Sciatic nerve (tissue), 2 donors: ENCODE results near the gene RB1. TPM values are rescaled to one million over a fixed set of nuclear protein-coding genes. Genes with fewer than 3 reads are reported as not detected.
"Not testable (repeated sequence)": the region's sequence is repeated elsewhere in the genome, so short reads cannot be mapped to it uniquely, and the experiment has no call there.

Experiments used
- ATAC-seq: fragments of 200-7000 bp; cut with Tn5 transposase; one replicate; pipeline ENCODE4 v1.9.1; 2020; ENCODE audit warnings: mild to moderate bottlenecking, moderate library complexity
- DNase-seq: peaks from one replicate; pipeline ENCODE4 v3.0.0-alpha.2; 2020; ENCODE audit warnings: low spot score
- intact Hi-C: fragments of 100-400 bp; cut with DNase I; formaldehyde crosslinking; loops from one replicate; pipeline ENCODE4 v1.14.2; 2022
- total RNA-seq: library from RNA; stranded (reverse); fragmentation: NEBNext Ultra II Directional; extraction: Animal tissue kit (Norgen Biotek cat#: 25700); gene quantifications from one replicate; pipeline ENCODE4 v1.2.1, GENCODE V29; 2021
- donor health status: DM: no; HTN: no; CAD: no.
- donor health status: DM: no; HTN: no; CAD: no.

The RB1 gene
- total RNA-seq, 1 donor from 2014 or later, result 58.5 TPM

GRCh38 chr13:48400850-48401291 is 97.3 kb downstream of the RB1 start:
- no peak for DNase-seq
- intact Hi-C loops, result no loop called here

GRCh38 chr13:48401480-48401879 is 97.9 kb downstream of the RB1 start:
- no peak for ATAC-seq
- intact Hi-C loops, result no loop called here
- DNase-seq, result no peak

More at GRCh38 chr13:48400850-48401291, 97.3 kb downstream of the RB1 start:
- peak; percentile 83 for ATAC-seq

- DNase-seq, result no peak
- intact Hi-C loops, result no loop called here
- ATAC-seq, result no peak
Measured at GRCh38 chr13:48402325-48402932, 98.9 kb downstream of the RB1 start.

GRCh38 chr13:48403151-48403631 is 99.6 kb downstream of the RB1 start:
- DNase-seq (no peak), ATAC-seq (peak; percentile 77)
- intact Hi-C loops, result no loop called here

- peak; percentile 12 for ATAC-seq
- intact Hi-C loops, result no loop called here
- no peak for DNase-seq
Measured at GRCh38 chr13:48403913-48404312, 100.4 kb downstream of the RB1 start.

- no peak for DNase-seq
- ATAC-seq, result no peak
- intact Hi-C loops, result no loop called here
Measured at GRCh38 chr13:48404952-48405351, 101.4 kb downstream of the RB1 start.

- DNase-seq (no peak), ATAC-seq (no peak)
- intact Hi-C loops, result no loop called here
Measured at GRCh38 chr13:48405875-48406274, 102.3 kb downstream of the RB1 start.

- ATAC-seq, result peak; percentile 38
- intact Hi-C loops, result loop anchor here (5.0 kb wide), 1 partner anchor 1533 kb away; no protein-coding TSS in a partner anchor
Measured at GRCh38 chr13:48410199-48410598, 106.6 kb downstream of the RB1 start.

GRCh38 chr13:48411147-48411794 is 107.7 kb downstream of the RB1 start:
- ATAC-seq (no peak), DNase-seq (no peak)
- intact Hi-C loops, result loop anchor here (5.0 kb wide), 1 partner anchor 1534 kb away; no protein-coding TSS in a partner anchor

More at GRCh38 chr13:48410199-48410598, 106.6 kb downstream of the RB1 start:
- DNase-seq, result no peak

- intact Hi-C loops, result loop anchor here (5.0 kb wide), 1 partner anchor 1535 kb away; no protein-coding TSS in a partner anchor
- DNase-seq, result no peak
- peak; percentile 61 for ATAC-seq
Measured at GRCh38 chr13:48411841-48412531, 108.4 kb downstream of the RB1 start.

GRCh38 chr13:48412881-48413351 is 109.4 kb downstream of the RB1 start, which contains the start of gene LPAR6:
LPAR6 (minus strand) TSS chr13:48413113; CDS start chr13:48412423, 690 bp downstream.
- ATAC-seq (peak; percentile 92), DNase-seq (no peak)
- intact Hi-C loops, result loop anchor here (5.0 kb wide), 1 partner anchor 1536 kb away; no protein-coding TSS in a partner anchor

- DNase-seq (no peak), ATAC-seq (no peak)
- intact Hi-C loops, result loop anchor here (5.0 kb wide), 1 partner anchor 1537 kb away; no protein-coding TSS in a partner anchor
Measured at GRCh38 chr13:48414501-48414900, 111.0 kb downstream of the RB1 start.

GRCh38 chr13:48415516-48415915 is 112.0 kb downstream of the RB1 start:
- ATAC-seq (no peak), DNase-seq (no peak)
- intact Hi-C loops, result no loop called here

- ATAC-seq, DNase-seq, intact Hi-C loops: not testable (repeated sequence)
Measured at GRCh38 chr13:48422003-48422402, 118.5 kb downstream of the RB1 start.

- DNase-seq (no peak), ATAC-seq (no peak)
- intact Hi-C loops, result no loop called here
Measured at GRCh38 chr13:48424212-48424611, 120.7 kb downstream of the RB1 start.

GRCh38 chr13:48426052-48426451 is 122.5 kb downstream of the RB1 start:
- ATAC-seq (no peak), DNase-seq (no peak)
- intact Hi-C loops, result no loop called here

GRCh38 chr13:48426755-48427298 is 123.3 kb downstream of the RB1 start:
- DNase-seq, intact Hi-C loops: not testable (repeated sequence)
- ATAC-seq, result peak; percentile 39

- intact Hi-C loops, result no loop called here
- DNase-seq, result no peak
- no peak for ATAC-seq
Measured at GRCh38 chr13:48429036-48429435, 125.5 kb downstream of the RB1 start.

- ATAC-seq, result no peak
- intact Hi-C loops, result no loop called here
- no peak for DNase-seq
Measured at GRCh38 chr13:48429886-48430285, 126.3 kb downstream of the RB1 start.
